Myocyte (in vitro differentiated cells): ENCODE measurements around the gene CLCNKA. TPM values are rescaled to one million over a fixed set of nuclear protein-coding genes. Genes with fewer than 3 reads are reported as not detected.
"Not testable (repeated sequence)": the region's sequence is repeated elsewhere in the genome, so short reads cannot be mapped to it uniquely, and the experiment has no call there.

Experiments used
- DNase-seq: peaks from one replicate; pipeline ENCODE4 v3.0.0-alpha.2; 2012; ENCODE audit warnings: low read depth
- total RNA-seq: library from RNA; depleted of rRNA; stranded (reverse); fragments of >200 nt; gene quantifications from 2 replicates; pipeline ENCODE4 v1.2.3, GENCODE V29; 2014

The CLCNKA gene
- total RNA-seq, 1 donor from 2014 or later = 0.05 TPM

DNA sequence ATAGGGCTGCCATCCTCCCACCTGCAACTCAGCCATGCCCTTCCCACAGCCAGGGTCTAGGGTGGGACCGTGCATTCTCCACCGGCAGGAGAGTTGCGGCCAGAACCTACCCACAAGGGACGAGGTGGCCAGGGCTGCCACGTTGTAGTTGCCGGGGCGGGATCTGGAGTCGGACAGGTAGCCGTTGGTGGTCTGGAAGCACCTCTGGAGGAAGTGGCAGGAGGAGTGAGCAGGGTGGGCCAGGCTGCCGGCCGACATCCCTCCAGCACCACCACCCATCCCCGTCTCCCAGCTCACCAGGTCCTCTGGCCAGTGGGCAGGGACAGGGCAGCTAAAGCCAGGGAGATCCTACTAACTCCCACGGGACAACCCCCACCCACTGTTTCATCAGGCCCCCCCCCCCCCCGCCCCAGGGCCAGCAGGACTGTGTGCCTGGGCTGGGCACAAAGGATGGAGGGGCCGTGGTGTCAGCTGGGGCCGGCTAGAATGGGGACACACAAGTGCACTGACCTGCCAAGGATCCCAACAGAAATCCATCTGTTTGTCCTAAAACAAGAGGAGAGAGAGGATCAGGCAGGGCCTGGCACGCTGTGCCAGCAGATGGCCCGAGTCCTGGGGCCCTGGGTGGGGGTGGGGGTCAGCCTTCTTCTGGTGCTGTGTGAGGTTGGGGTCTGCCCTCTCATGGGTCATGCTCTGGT is 40.3 kb downstream of the CLCNKA start:
- DNase-seq = not testable (repeated sequence)

DNA sequence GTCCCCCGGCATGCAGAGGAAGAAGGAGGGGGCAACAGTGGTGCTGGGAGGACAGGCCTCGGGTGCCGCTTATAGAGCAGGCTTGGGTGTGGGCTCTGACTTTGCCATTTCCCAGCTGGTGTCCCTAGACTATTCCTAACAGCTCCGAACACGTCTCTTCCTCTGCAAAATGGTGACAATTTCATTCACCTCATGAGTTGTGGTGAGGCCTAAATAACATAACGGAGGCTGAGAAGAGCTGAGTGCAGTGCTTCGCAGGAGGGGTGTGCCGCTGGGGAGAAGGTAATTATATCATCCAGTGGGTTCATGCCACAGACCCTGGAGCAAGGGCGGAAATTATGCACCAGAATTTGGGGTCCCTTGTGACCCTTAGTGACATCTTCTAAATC is 40.8 kb downstream of the CLCNKA start:
- not testable (repeated sequence) for DNase-seq

DNA sequence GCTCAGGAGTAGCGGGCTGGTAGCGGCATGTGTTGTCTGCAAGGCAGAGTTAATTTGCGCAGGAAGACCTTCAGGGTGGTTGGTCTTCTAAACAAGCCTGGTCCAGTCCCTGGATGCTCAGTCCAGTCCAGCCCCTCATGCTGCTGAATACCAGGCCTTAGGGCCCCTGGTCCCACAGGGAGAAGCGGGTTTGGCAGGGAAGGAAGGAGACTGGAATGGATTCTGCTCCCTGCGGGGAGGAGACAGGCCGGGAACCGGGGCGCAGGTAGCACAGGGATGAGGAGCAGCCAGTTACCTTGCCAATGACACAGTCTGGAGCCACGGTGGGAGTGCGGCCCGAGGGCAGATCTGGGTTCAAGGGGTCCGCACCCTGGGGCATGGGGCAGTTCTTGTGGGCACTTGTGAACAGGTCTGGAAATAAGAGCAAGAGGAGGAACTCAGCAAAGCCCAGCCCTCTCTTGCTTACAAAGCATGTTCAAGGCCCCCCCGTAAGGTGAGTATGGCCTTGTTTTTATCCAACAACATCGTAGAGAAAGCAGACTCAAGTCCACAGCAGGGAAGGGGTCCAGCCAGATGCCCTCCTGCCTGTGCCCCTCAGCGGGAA is 41.5 kb downstream of the CLCNKA start:
- DNase-seq = no peak

DNA sequence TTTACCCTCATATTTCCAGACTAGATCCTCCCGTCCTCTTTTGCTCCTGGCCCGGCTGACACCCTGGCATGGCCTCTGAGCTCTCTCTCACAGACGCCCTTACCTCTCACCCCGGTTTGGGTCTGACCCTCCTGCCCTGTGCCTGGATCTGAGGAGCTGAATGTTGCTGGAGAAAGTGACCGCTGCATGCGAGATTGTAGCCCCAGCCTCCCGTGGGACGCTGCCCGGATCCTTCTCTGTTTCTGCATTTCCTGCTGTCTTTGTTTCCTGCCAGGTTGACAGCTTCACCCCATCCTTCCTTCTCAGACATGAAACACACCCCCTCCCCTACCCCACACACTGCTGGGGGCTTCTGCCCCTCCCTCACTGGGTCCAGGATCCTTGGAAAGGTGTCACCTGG is 42.1 kb downstream of the CLCNKA start:
- no peak for DNase-seq

DNA sequence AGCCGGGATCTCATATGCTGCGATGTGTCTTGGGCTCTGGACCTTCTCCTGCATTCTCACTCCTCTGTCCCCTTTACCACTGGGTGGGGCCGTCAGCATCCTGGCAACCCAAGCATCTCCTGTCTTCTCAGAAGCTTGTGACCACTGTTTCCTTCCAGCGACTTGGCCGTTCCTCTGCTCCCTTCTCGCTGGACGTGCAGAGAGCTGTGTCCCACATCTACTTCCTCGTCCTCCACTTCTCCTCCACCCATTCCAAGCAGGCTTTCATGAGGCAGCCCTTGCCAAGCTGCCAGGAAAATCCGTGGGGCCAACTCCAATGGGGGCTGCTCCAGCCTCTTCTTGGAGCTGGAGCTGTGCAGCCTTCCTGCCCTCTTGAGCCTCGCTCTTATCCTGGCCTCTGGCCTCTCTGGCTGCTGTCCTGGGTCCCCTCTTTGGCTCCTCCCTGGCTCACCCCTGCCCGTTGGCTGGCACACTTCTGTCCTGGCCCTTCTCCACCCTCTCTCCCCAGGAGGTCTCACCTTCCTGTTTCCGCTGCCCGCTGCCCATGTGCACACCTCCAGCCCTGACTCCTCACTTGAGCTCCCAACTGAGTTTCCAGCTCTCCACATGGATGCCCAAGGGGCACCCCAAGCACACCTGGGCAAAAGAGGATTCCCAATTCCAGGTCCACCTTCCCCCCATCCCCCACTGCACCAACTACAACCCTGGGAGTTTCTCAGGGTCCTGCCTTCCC is 42.9 kb downstream of the CLCNKA start:
- DNase-seq = no peak

DNA sequence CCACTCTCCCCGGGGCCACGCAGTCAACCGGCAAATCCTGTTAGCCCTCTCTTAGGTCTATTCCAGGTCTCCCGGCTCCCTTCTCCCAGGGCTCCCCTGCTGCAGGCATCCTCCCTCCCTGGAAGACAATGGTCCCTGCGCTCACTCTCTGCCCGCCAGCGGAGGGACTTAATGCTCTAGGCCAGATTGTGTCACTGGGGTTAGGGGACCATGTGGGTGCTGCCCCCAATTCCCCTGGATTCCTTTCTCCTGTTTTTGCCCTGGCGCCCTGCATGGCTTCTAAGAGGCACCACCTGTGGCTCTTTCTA is 43.4 kb downstream of the CLCNKA start:
- no peak for DNase-seq

DNA sequence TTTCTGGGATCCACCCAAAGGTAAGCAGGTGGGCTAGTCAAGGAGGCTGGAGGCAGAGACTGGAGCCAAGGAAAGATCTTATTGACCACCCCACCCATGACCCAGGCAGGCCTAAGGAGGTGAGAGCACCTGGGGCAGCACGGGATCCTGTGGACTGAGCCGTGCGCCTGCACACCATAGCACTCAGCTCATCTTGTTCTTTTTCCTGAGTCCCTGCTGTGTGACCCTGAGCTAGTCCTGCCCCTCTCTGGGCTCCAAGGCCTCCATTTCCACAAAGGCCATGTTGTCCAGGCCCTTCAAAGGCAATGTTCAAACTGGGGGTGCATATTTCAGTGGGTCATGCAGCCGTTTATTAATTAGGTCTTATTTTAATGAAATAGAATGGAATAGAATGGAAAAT is 44.4 kb downstream of the CLCNKA start:
- no peak for DNase-seq

DNA sequence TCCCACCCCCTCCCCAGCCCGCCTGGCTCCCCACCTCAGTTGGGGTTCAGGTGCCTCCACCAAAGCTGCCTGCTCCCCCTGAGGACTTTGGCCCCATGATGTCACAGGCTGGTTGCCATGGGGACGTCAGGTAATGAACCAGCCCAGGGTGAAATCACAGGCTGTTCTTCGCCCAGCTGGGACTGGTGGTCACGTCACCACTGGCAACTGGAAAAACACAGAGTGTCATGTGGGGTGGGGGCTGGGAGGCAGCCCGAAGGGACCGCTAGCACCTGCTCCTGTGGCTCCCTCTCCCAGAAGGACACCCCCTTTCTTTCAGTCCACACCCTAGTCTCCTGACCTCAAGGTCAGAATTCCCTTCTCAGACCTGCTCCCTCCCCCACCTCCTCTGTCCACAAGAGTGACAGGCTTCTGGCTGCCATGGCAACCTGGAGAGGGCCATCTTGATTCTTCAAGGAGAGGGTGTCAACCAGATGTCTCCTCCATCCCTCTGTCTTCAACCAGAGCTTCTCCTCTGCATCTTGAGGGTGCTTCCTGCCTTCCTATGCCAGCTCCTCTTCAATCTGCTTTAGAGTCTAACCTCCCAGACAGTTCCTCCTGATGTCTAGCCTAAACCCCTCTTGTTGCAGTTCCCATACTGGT is 45.4 kb downstream of the CLCNKA start:
- peak; percentile 94 for DNase-seq

DNA sequence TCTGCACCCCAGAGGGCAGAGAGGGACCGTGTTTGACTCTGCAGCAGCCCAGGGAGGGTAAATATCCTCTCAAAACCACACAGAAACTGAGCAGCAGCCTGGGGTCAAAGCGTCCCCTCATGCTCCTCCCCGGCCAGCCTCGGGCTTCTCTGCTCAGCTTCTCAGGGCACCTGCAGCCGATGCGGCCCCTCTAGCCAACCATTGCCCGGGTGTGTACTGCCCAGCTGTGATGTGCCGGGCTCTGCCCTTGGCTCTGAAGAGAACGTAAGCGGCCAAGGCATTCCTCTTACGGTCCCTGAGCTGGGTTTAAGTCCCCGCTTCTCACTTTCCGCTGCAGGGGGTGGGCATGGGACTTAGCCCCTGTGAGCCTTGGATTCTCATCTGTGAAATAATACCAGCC is 46.1 kb downstream of the CLCNKA start:
- DNase-seq = no peak

DNA sequence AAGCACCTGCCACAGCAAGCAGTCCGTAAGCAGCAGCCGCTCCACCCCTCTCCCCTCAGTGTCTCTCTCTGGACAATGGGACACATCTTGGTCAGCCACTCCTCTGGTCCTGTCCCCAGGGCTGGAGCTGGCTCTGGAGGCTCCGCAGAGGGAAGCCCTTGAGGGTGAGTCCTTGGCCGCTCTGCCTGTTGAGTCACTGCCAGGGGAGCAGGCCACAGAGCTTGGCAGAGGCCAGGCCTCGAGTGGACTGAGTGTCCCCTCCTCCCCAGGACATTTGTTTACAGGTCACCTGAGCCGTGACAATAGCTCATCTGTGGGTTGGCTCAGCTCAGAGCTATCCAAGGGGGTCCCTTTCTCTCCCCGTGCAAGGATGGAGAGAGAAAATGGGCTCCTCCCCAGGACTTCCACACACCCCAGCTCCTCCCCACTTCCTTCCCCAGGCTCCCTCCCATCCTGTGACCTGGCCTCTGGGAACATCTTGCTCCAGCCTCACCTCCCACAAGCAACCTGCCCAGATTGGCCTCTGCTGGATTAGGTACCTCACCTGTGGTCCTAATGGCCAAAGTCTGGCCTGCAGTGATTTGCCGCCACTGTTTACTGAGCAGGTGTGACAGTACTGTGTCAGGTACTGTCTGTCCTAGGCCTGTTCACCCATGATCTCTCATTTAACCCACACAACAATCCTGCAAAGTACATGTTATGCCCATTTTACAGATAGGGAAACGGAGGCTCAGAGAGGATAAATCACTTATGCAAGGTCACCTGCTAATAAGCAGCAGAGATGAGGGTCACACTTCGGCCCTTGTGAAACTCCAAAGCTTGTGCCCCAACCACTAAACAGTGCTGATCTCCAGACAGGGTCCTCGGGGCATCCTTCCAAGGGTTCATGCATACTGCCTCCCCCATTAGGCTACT is 46.8 kb downstream of the CLCNKA start:
- DNase-seq = peak; percentile 88

DNA sequence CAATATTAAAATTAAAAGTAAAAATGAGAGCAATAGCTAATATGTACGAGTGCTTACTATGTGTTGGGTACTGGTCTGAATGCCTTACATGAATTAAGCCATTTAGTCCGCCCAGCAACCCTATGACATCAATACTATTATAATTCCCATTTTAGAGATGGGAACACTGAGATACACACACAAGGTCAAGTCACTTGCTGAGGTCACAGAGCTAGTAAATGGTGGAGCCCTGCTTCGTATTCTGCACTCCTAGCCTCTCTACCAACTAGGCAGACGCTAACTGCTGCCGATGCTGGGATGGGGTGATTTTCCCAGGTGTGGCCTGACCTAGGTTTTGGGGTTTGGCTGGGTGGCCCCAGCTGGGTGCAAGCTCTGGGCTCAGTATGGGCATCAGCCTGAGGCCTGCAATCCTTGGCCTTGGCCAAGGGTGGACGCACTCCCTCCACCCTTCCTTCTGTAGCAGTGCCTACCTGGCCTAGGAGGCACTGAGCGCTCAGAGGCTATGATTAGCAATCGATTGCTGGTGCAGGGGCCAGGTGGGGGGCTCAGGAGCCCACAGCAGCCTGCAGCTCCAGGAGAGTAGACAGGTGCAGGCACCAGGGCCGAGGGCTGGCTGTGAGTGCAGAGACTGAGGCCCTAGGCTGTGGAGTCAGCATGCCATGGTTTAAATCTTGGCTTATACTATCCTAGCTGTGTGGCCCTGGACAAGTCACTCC is 49.0 kb downstream of the CLCNKA start:
- DNase-seq = no peak

DNA sequence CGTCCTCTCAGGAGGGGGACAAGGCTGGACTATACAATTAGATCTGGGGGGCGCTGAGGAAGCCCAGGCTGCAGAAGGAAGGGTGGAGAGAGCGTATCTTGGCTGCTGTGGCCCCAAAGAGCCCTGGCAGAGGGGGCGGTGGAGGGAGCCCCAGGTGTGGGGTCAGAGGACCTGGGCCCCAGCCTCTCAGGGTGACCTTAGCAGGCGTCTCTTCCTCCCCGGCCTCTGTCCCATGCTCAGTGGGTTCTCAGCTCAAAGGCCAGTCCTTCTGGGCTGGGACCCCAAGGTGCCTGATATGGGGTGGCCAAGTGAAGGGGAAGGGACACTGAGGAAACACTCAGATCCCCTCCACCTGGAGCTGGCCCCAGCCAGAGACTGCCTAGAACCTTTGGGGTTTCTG is 49.8 kb downstream of the CLCNKA start:
- no peak for DNase-seq

DNA sequence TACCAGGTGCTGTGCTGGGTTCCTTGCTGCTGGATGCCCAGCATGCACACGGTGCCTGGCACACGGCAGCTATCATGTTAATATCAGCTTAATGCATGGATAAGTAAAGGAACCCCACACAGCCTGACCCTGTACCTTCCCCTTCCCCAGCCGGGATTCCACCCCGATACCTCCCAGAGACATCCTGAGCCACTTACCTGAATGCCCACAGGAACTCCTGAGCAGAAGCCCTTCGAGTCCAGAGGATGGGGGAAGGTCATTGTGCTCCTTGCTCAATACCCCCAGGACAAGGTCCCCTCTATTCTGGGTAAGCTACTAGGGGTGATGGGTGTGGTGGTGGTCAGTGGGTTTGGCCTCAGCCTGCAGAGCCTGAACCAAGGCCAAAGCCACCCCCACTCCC is 50.3 kb downstream of the CLCNKA start:
- DNase-seq = no peak

DNA sequence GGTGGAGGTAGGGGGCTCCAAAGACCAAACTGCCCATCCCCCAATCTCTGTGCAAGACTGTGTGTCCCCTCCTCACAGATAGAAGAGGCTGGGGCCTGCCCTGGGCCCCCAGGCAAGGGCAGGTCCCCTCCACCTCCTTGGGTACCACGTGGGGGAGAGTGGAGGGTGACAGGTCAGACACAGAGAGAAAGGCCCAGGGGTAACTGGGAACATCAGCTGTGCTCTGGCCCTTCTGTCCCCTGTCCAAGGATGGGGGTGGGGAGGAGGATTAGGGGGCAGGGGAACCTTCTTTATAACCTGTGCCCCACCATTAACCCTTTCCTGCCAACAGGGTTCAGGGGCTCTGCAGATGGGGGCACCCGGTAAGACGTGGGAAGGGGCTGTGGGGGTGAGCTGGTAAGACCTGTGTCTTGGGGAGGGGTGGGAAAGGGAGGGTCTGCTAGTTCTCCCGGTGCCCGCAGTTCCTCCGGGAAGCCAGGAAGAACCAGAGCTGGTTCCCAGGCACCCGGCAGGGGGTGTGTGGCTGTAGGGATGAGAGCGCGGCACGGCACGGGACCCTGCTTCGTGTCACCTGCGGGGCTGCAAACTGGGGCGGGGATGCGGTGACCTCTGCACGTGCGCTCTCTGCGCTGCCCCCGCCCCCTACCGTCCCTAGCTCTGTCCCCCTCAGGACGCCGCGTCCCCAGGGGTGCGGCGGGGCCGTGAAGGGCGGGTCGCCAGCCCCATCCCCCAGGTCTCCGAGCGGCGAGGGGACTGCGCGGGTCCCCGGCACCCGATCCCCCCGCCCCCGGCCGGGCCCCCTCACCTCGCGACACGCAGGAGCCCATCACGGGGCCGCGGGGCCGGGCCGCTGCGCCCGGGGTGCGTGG is 51.0 kb downstream of the CLCNKA start:
- DNase-seq = no peak

DNA sequence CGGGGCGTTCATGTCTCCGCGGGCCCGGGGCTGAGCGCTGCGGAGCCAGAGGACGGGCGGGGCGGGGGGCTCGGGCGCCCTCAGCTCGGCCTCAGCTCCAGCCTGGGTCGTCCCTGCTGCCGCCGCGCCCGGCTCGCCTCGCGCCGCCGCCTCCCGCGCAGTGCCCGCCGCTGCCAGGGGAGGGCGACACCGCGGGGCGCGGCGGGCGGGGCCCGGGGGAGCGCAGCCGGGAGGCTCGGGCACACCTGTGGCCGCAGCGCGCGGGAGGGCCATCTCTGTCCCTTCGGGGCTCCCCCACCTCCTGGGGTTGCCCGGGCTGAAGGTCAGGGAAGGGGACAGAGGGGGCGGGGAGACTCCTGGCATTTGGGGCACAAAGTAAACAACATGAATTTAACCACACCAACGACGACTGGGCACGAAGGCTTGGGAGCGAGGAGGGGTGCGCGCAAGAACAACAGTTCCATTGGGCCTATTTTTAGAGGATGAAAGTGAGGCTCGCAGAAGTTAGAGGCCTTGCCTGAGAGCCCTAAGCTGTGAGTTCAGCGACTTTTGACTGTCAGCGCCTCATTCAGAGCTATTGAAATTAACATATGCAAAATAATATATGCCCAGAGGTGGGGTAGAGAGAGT is 51.8 kb downstream of the CLCNKA start, which contains the start of gene FAM131C:
Gene FAM131C (minus strand): TSS at position 162 of the 630 bp plus-strand sequence. CDS start 209 bp downstream, outside the sequence.
- peak; percentile 26 for DNase-seq

DNA sequence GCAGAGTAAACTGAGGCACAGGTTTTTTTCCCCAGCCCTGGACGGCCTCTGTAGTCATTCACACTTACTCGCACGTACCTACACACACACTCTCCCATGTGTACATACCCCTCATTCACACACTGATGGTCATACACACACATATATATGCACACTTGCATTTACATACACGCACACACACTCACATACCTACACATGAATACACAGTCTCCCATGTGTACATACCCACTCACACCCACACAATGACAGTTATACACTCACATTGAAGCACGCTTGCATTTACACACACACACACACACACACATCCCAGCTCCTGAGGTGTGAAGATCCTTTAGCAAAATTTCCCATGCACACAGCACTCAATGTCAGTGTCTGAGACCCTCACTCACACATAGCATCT is 52.4 kb downstream of the CLCNKA start:
- DNase-seq = no peak

DNA sequence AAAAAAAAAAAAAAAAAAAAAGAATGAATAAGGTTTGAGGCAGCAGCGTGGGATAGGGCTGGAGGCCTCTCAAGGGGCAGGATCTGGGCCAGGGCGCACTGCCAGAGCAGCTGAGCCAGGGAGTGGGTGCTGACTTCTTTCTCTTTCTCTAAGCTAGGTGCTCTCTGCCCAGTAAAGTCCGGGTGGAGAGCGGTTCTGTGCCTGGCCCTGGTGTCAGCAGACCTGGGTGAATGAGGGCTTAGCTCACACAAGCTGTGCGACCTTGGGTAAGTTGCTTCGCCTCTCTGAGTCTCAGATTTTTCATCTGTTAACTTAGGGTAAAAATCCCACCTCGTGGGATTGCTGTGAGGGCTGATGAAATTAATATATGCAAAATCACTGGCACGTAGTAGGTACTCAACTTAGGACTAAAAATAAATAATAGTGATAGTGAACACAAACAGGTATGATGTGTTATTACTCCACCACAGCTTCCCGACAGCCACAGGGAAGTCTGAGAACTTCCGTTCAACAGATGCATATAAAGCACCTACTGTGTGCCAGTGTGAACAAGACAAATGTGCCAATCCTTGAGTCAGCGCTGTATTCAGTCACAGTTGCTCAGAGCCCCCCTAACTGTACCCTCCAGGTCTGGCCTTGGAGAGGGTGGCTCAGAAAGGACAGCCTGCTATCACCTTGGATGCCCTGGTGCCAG is 53.6 kb downstream of the CLCNKA start:
- peak; percentile 66 for DNase-seq
